ENCODE data around the gene JCAD. TPM values are rescaled to one million over a fixed set of nuclear protein-coding genes. Genes with fewer than 3 reads are reported as not detected.
"Not testable (repeated sequence)": the region's sequence is repeated elsewhere in the genome, so short reads cannot be mapped to it uniquely, and the experiment has no call there.

Gene JCAD
- total RNA-seq, 4 donors from 2014 or later = 0.91 to 23.1 (median 5.5) TPM

DNA sequence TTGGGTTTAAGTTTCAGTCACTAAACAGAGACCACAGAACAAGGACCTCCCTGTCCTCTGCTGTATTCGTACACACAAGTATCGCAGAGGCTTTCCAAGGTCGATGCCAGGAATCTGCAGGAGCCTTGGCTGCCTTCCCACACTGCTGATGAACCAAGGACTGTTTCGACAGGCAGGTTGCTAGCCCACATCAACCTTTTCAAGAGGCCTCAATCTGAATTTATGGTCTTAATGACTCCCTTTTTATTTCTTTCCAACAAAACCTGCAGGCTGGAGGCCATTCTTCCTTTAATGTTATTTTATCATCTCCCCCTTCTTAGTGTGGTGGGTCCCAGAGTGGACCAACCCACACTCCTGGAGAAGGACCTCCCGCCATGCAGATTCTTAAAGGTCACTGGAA is 45.6 kb downstream of the JCAD start:
- intact Hi-C loops (cut with DNase I) = no loop called here
- no peak overlapping the region for H3K27ac ChIP-seq
- H3K27me3 ChIP-seq = peaks cover 0 to 4% (median 0%) of the 10 kb centered on the region in 4 donors
- no peaks in the 10 kb centered on the region for H3K9me3 ChIP-seq
- 33 to 40% methylated on average over 5 of the region's 5 CpGs for WGBS, 2 donors
- H3K4me3 ChIP-seq = no peak overlapping the region
- DNase-seq = no peak
- H3K36me3 ChIP-seq = peaks cover 0 to 6% (median 0%) of the 10 kb centered on the region in 3 donors
- TF ChIP-seq, protein P1, sequence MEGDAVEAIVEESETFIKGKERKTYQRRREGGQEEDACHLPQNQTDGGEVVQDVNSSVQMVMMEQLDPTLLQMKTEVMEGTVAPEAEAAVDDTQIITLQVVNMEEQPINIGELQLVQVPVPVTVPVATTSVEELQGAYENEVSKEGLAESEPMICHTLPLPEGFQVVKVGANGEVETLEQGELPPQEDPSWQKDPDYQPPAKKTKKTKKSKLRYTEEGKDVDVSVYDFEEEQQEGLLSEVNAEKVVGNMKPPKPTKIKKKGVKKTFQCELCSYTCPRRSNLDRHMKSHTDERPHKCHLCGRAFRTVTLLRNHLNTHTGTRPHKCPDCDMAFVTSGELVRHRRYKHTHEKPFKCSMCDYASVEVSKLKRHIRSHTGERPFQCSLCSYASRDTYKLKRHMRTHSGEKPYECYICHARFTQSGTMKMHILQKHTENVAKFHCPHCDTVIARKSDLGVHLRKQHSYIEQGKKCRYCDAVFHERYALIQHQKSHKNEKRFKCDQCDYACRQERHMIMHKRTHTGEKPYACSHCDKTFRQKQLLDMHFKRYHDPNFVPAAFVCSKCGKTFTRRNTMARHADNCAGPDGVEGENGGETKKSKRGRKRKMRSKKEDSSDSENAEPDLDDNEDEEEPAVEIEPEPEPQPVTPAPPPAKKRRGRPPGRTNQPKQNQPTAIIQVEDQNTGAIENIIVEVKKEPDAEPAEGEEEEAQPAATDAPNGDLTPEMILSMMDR (IDR thresholded peaks at IDR 0.05) = no peak
- no peak for TF ChIP-seq POLR2A (IDR thresholded peaks at IDR 0.05)
- no peaks in the 10 kb centered on the region for H3K4me1 ChIP-seq

DNA sequence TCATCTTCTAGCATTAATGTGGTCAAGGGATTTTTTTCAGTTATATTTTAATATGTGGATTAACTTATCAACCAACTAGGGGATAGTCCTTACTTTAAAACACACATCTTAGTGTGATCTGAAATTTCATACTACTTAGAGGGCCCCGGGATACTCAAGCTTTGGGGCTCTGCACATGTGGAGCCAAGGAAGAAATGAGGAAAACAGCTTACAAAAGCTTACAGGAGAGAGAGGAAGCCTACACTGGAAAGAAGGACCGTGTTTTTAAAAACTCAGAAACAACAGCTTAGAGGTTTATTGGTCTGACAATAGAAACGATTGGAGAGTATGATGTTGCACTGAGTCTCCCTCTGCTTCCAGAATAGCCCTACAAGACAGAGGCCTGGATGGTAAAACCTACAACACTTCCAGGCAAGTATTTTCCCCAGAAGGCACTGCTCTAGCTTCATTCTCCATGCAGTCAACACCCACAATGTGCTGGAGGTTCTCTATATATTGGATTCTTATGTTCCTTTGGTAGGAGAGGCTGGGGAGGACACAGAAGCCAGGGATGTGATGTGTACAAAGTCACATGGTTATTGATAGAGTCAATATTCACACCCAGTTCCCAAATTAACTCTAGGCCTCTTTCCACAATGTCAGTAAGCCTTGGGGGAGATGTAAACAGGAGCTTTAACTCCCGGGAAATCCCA is 47.3 kb downstream of the JCAD start:
- intact Hi-C loops (cut with DNase I) = no loop called here
- Histone ChIP-seq H3K27me3 (peaks cover 0 to 7% (median 0%) of the 10 kb centered on the region in 4 donors), H3K36me3 (no peaks in the 10 kb centered on the region), H3K27ac (no peak overlapping the region), H3K9me3 (no peaks in the 10 kb centered on the region), H3K4me1 (no peaks in the 10 kb centered on the region), H3K4me3 (no peak overlapping the region)
- DNase-seq = no peak
- no peak for TF ChIP-seq POLR2A (IDR thresholded peaks at IDR 0.05)
- TF ChIP-seq, protein P1 (IDR thresholded peaks at IDR 0.05) = no peak
- WGBS, 2 donors = 54 to 59% methylated on average over 3 to 4 of the region's 4 CpGs

DNA sequence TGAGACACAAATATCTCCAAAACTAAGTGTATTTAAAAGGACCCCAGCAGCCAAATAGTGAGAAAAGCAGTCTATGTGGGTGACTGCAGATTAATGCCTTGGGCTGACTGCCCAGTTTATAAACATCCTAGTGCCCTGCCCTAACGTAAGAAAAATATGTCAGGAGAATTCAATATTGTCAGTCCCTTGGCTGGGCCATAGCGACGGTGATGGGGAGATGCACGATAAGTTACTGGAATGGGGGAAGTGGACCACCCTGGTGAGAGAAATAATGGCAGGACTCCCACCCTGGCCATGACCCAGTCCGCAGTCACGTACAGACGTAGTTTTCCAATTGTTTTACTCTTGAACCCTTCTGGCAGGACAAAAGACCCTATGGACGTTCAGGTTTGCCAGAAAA is 48.0 kb downstream of the JCAD start:
- no peak for DNase-seq
- Histone ChIP-seq H3K27ac (no peak overlapping the region), H3K36me3 (no peaks in the 10 kb centered on the region), H3K9me3 (no peaks in the 10 kb centered on the region), H3K4me3 (no peak overlapping the region), H3K4me1 (no peaks in the 10 kb centered on the region), H3K27me3 (peaks cover 0 to 7% (median 0%) of the 10 kb centered on the region in 4 donors)
- intact Hi-C loops (cut with DNase I) = no loop called here
- WGBS, 2 donors = 53 to 78% methylated on average over 8 of the region's 8 CpGs
- TF ChIP-seq, protein P1 (IDR thresholded peaks at IDR 0.05) = no peak
- no peak for TF ChIP-seq POLR2A (IDR thresholded peaks at IDR 0.05)

DNA sequence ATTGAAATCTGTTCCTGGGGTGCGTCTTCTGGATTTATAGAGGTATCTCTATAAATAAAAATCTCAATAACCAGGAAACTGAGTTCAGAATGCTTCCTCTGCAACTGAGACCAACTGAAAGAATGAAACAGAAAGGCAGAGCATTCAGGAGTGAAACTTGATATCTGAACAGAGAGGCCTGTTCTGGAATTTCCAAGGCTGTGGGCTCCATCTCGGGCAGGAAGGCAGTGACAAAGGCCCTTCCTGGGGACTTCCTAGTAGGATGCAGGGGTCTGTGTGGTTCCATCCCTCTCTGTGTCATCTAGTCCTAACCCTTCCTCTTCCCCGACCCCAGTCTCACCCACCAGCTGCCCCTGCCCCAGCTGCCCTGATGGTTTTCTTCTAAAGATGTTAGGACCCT is 52.0 kb downstream of the JCAD start:
- H3K27ac ChIP-seq = no peak overlapping the region
- WGBS, 2 donors = 60 to 84% methylated on average over 3 of the region's 3 CpGs
- TF ChIP-seq, protein P1 (IDR thresholded peaks at IDR 0.05) = no peak
- TF ChIP-seq POLR2A (IDR thresholded peaks at IDR 0.05) = no peak
- DNase-seq = no peak
- intact Hi-C loops (cut with DNase I) = no loop called here
- H3K27me3 ChIP-seq = peaks cover 0 to 7% (median 0%) of the 10 kb centered on the region in 4 donors
- peaks cover 0 to 5% (median 3%) of the 10 kb centered on the region in 3 donors for H3K4me1 ChIP-seq
- H3K36me3 ChIP-seq = no peaks in the 10 kb centered on the region
- H3K4me3 ChIP-seq = no peak overlapping the region
- H3K9me3 ChIP-seq = no peaks in the 10 kb centered on the region

DNA sequence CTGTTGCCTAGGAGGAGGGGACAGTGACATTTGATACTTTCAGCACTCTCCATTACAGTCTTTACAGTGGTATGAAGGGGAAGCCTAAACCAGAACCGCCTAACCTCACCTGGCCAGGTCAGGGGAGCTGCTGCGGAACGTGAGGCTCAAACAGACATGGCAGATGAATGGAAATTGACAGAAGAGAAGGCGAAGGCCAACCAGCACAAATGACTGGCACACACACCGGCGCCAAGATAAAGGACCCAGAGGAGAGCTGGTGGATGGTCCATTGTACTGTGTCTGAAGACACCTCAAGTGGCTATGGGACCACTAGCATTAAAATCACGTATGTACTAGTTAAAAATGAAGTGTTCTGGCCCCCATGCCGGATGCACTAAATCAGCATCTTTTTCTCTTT is 53.0 kb downstream of the JCAD start:
- no peak overlapping the region for H3K4me3 ChIP-seq
- 80 to 84% methylated on average over 8 of the region's 8 CpGs for WGBS, 2 donors
- H3K27ac ChIP-seq = no peak overlapping the region
- H3K4me1 ChIP-seq = peaks cover 5 to 15% (median 13%) of the 10 kb centered on the region in 3 donors
- peaks cover 0 to 7% (median 0%) of the 10 kb centered on the region in 4 donors for H3K27me3 ChIP-seq
- intact Hi-C loops (cut with DNase I) = no loop called here
- H3K36me3 ChIP-seq = no peaks in the 10 kb centered on the region
- no peak for DNase-seq
- H3K9me3 ChIP-seq = no peaks in the 10 kb centered on the region
- TF ChIP-seq, protein P1 (IDR thresholded peaks at IDR 0.05) = no peak
- no peak for TF ChIP-seq POLR2A (IDR thresholded peaks at IDR 0.05)

DNA sequence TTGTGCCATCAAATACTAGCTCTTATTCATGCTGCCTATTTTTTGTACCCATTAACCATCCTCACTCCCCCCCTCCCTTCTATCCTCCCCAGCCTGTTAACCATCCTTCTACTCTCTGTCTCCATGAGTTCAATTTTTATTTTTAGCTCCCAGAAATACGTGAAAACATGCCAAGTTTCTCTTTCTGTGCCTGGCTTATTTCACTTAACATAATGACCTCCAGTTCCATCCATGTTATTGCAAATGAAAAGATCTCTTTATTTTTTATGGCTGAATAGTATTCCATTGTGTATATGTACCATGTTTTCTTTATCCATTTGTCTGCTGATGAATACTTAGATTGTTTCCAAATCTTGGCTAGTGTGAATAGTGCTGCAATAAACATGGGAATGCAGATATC is 54.3 kb downstream of the JCAD start:
- not testable (repeated sequence) for H3K9me3 ChIP-seq
- 21 to 35% methylated on average over 1 of the region's 1 CpG for WGBS, 2 donors

More for the DNA sequence above, 54.3 kb downstream of the JCAD start:
- DNase-seq; H3K4me3 ChIP-seq; H3K27me3 ChIP-seq; H3K36me3 ChIP-seq; H3K27ac ChIP-seq; intact Hi-C loops (cut with DNase I): not testable (repeated sequence)
- peaks cover 5 to 28% (median 18%) of the 10 kb centered on the region in 3 donors for H3K4me1 ChIP-seq
